NT2/D1 (cell line): ENCODE data around the gene OR52I1.

Source experiments
- DNase-seq: peaks from one replicate; pipeline ENCODE4 v3.0.0-alpha.2; 2011; ENCODE audit warnings: low read depth, low spot score
- H3K27me3 ChIP-seq: 2 replicates; pipeline ENCODE4 v1.6.0; 2011; ENCODE audit warnings: mild to moderate bottlenecking; ENCODE audit not compliant: insufficient read length, insufficient read depth
- H3K36me3 ChIP-seq: 2 replicates; pipeline ENCODE4 v1.6.1; 2011; ENCODE audit warnings: mild to moderate bottlenecking, low read length, mixed read lengths; ENCODE audit not compliant: insufficient read depth, insufficient read length
- H3K4me1 ChIP-seq: 2 replicates; pipeline ENCODE4 v1.5.1; 2011; ENCODE audit not compliant: insufficient read depth, insufficient read length
- H3K4me3 ChIP-seq: 2 replicates; pipeline ENCODE4 v1.5.1; 2011; ENCODE audit warnings: low read depth; ENCODE audit not compliant: insufficient read length
- H3K9ac ChIP-seq: 2 replicates; pipeline ENCODE4 v1.6.0; 2011; ENCODE audit warnings: low read depth; ENCODE audit not compliant: insufficient read length
- H3K9me3 ChIP-seq: 2 replicates; pipeline ENCODE4 v1.5.1; 2011; ENCODE audit warnings: mild to moderate bottlenecking, low read length; ENCODE audit not compliant: insufficient read depth
- SUZ12 ChIP-seq: IDR thresholded peaks from 2 replicates; pipeline ENCODE4 v1.6.1; 2011; ENCODE audit not compliant: insufficient read length, insufficient read depth; ENCODE audit errors: extremely low read depth
- YY1 ChIP-seq: IDR thresholded peaks from 2 replicates; pipeline ENCODE4 v1.6.1; 2011; ENCODE audit not compliant: insufficient read length, insufficient read depth
- ZNF274 ChIP-seq: IDR thresholded peaks from 2 replicates; pipeline ENCODE4 v1.6.1; 2011; ENCODE audit warnings: mild to moderate bottlenecking, low read depth, low read length

OR52I1 gene

GRCh38 chr11:4565371-4565770, 28.5 kb upstream of the OR52I1 start:
- no peak for TF ChIP-seq ZNF274
- Histone ChIP-seq H3K9ac (no peak overlapping the region), H3K36me3 (no peaks in the 10 kb centered on the region), H3K27me3 (no peaks in the 10 kb centered on the region), H3K4me1 (no peaks in the 10 kb centered on the region), H3K9me3 (peaks cover 10% of the 10 kb centered on the region), H3K4me3 (no peak overlapping the region)
- DNase-seq: no peak

- Histone ChIP-seq H3K4me3 (no peak overlapping the region), H3K4me1 (no peaks in the 10 kb centered on the region), H3K27me3 (no peaks in the 10 kb centered on the region), H3K36me3 (no peaks in the 10 kb centered on the region), H3K9ac (no peak overlapping the region), H3K9me3 (peaks cover 10% of the 10 kb centered on the region)
- no peak for TF ChIP-seq ZNF274
- no peak for TF ChIP-seq SUZ12
- DNase-seq: no peak
These were observed 24.8 kb upstream of the OR52I1 start for GRCh38 chr11:4569075-4569474.

GRCh38 chr11:4576880-4577279, 17.0 kb upstream of the OR52I1 start:
- Histone ChIP-seq H3K4me3 (no peak overlapping the region), H3K9ac (no peak overlapping the region), H3K9me3 (no peaks in the 10 kb centered on the region), H3K4me1 (no peaks in the 10 kb centered on the region), H3K27me3 (no peaks in the 10 kb centered on the region), H3K36me3 (no peaks in the 10 kb centered on the region)
- no peak for DNase-seq
- TF ChIP-seq YY1 (no peak), SUZ12 (no peak), ZNF274 (no peak)

DNA sequence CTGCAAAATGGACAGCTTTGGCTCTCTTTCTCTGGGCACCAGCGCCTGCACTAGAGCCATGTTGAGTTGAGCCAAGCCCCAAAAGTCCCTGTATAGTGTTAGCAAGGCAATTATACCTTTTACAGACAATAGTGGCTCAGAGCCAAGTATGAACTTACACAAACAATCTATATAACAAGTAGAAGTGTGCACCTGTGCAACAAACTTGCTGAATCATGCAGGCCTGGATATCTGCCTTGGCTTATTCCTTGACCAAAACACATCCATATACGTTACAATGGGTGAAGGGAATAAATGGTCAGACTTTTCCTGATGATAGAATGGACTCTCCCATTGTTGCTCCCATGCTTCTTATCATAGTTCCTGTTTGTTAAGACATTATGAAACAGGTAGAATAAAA, 16.1 kb upstream of the OR52I1 start:
- no peak overlapping the region for H3K4me3 ChIP-seq
- no peaks in the 10 kb centered on the region for H3K27me3 ChIP-seq
- TF ChIP-seq ZNF274 (no peak), SUZ12 (no peak), YY1 (no peak)
- H3K9ac ChIP-seq: no peak overlapping the region
- H3K36me3 ChIP-seq: no peaks in the 10 kb centered on the region
- no peaks in the 10 kb centered on the region for H3K9me3 ChIP-seq
- H3K4me1 ChIP-seq: no peaks in the 10 kb centered on the region
- DNase-seq: no peak

- H3K4me3 ChIP-seq: no peak overlapping the region
- no peaks in the 10 kb centered on the region for H3K27me3 ChIP-seq
- no peak overlapping the region for H3K9ac ChIP-seq
- TF ChIP-seq YY1 (no peak), SUZ12 (no peak), ZNF274 (no peak)
- H3K4me1 ChIP-seq: no peaks in the 10 kb centered on the region
- no peak for DNase-seq
- H3K36me3 ChIP-seq: no peaks in the 10 kb centered on the region
- no peaks in the 10 kb centered on the region for H3K9me3 ChIP-seq
These were observed 15.2 kb upstream of the OR52I1 start for GRCh38 chr11:4578624-4579023.

DNA sequence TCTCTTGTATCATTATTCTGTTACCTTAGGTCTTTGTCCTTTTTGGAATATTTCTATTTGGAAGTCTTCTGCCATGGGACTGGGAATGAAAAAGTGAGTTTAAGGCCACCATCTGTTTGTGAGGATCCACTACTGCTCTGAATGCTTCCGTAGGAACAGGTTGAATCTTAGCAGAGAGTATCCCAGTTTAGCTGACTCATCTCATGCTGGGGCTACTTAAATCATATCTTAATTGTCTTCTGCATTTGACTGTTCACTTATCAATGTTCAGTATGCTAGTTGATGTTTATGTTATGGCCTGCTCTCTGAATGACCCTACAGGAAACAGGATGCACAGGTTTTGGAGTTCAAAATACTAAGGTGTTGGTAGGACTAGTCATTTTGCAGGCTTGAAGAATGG, 13.7 kb upstream of the OR52I1 start:
- H3K9me3 ChIP-seq: no peaks in the 10 kb centered on the region
- no peaks in the 10 kb centered on the region for H3K27me3 ChIP-seq
- H3K4me1 ChIP-seq: no peaks in the 10 kb centered on the region
- H3K36me3 ChIP-seq: no peaks in the 10 kb centered on the region
- H3K4me3 ChIP-seq: no peak overlapping the region
- TF ChIP-seq SUZ12 (no peak), YY1 (no peak), ZNF274 (no peak)
- H3K9ac ChIP-seq: no peak overlapping the region
- DNase-seq: no peak

DNA sequence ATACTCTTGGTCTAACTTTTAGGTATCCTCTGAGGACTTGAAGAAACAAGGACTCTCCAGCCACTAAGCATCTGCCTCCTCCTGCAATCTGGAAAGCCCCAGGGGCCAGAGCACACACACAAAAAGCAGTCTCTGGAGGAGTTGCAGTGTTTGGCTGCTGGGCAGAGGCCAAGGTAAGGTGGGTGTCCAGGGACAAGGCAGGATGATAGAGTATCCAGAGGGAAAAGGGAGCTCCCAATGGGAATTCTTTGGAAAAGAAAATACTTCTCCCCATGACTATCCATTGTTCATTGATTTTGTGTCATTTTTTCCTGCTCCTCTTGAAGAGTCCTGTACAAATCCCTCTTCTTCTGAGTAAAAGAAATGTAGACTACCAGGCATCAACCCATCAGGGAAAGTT, 12.4 kb upstream of the OR52I1 start, which contains the start of gene OR52I2:
Gene OR52I2, plus strand, starts transcription at position 301 of the 400 bp plus-strand sequence.
- H3K27me3 ChIP-seq: no peaks in the 10 kb centered on the region

DNA sequence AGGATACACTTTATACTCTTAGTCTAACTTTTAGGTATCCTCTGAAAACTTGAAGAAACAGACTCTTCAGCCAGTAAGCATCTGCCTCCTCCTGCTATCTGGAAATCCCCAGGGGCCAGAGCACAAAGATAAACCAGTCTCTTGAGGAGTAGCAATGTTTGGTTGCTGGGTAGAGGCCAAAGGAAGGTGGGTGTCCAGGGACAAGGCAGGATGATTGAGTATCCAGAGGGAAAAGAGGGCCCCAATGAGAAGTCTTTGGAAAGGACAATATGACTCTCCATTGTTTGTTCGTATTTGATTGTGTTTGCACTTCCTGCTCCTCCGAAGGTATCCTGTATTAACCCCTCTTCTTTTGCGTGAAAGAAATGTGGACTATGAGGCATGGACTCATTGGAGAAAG, 4.8 kb upstream of the OR52I1 start:
- no peak overlapping the region for H3K9ac ChIP-seq
- H3K4me1 ChIP-seq: no peaks in the 10 kb centered on the region
- no peak overlapping the region for H3K4me3 ChIP-seq
- H3K27me3 ChIP-seq: no peaks in the 10 kb centered on the region
- H3K36me3 ChIP-seq: no peaks in the 10 kb centered on the region
- DNase-seq: no peak
- no peaks in the 10 kb centered on the region for H3K9me3 ChIP-seq
- TF ChIP-seq ZNF274: no peak
- TF ChIP-seq YY1: no peak
- TF ChIP-seq SUZ12: no peak

More for the DNA sequence above, 12.4 kb upstream of the OR52I1 start, which contains the start of gene OR52I2:
- Histone ChIP-seq H3K36me3 (no peaks in the 10 kb centered on the region), H3K4me3 (no peak within 1 kb of the TSS), H3K9ac (no peak within 1 kb of the TSS), H3K4me1 (no peaks in the 10 kb centered on the region), H3K9me3 (no peaks in the 10 kb centered on the region)
- DNase-seq: no peak
- TF ChIP-seq YY1 (no peak), SUZ12 (no peak), ZNF274 (no peak)
